B cell (primary cell): ENCODE measurements around the gene FBXL14. TPM values are rescaled to one million over a fixed set of nuclear protein-coding genes. Genes with fewer than 3 reads are reported as not detected.

Source experiments
- ATAC-seq: fragments of 200-7000 bp; cut with Tn5 transposase; one replicate; pipeline ENCODE4 v1.10.0; 2021; ENCODE audit warnings: low read depth, mild to moderate bottlenecking, moderate number of reproducible peaks, moderate library complexity
- CTCF ChIA-PET: fragments of 350-600 bp; sonication (Branson Sonifier 250); formaldehyde crosslinking; loops from one replicate; lab custom pipeline; 2021; ENCODE audit warnings: antibody characterized with exemption, inconsistent platforms; lab: Charles Lee
- POLR2A ChIA-PET: fragments of 350-600 bp; sonication (Branson Sonifier 250); formaldehyde crosslinking; loops from one replicate; lab custom pipeline; 2021; ENCODE audit warnings: antibody characterized with exemption; lab: Charles Lee
- DNase-seq: peaks from one replicate; pipeline ENCODE4 v3.0.0; 2013
- H2AFZ ChIP-seq: 2 replicates; pipeline ENCODE4 v1.6.1; 2012; ENCODE audit warnings: mild to moderate bottlenecking, low read depth, low read length; ENCODE audit not compliant: insufficient read depth, poor library complexity, severe bottlenecking
- H3K27ac ChIP-seq, 2 donors: 1 replicate in 1 of 2; 2 replicates in 1 of 2; pipeline ENCODE4 v1.5.1; 2012 to 2013; ENCODE audit warnings: low read length in 2 of 2, mild to moderate bottlenecking in 2 of 2, moderate library complexity in 1 of 2
- H3K27me3 ChIP-seq, 4 experiments: fragments of 200-600 bp in 1 of 4; sonication (generic) in 1 of 4; replicated peaks in 1 of 4; 1 replicate in 2 of 4; 2 replicates in 2 of 4; pipeline versions ENCODE4 v1.6.1 to v1.7.0; 2013 to 2016; ENCODE audit warnings: low read length in 3 of 4, mild to moderate bottlenecking in 2 of 4, mixed read lengths in 1 of 4, moderate library complexity in 1 of 4; ENCODE audit not compliant: insufficient read depth in 4 of 4, control insufficient read depth in 3 of 4; ENCODE audit errors: control extremely low read depth in 1 of 4
- H3K36me3 ChIP-seq, 2 experiments: replicated peaks in 1 of 2; 1 replicate in 1 of 2; 2 replicates in 1 of 2; pipeline versions ENCODE4 v1.6.1 to v1.7.1; 2013; ENCODE audit warnings: low read length in 1 of 2; ENCODE audit not compliant: insufficient read depth in 2 of 2, control insufficient read depth in 1 of 2; ENCODE audit errors: control extremely low read depth in 1 of 2, extremely low read depth in 1 of 2
- H3K4me1 ChIP-seq, 2 donors: fragments of 200-600 bp in 1 of 2; sonication (generic) in 1 of 2; 1 replicate in 1 of 2; 2 replicates in 1 of 2; pipeline versions ENCODE4 v1.5.1 to v1.6.1; 2013 to 2017; ENCODE audit warnings: low read length in 2 of 2; ENCODE audit not compliant: control insufficient read depth in 2 of 2, insufficient read depth in 2 of 2
- H3K4me2 ChIP-seq: replicated peaks from 2 replicates; pipeline ENCODE3; 2012; ENCODE audit warnings: mild to moderate bottlenecking, low read depth, low read length; ENCODE audit not compliant: poor library complexity, severe bottlenecking
- H3K4me3 ChIP-seq, 5 experiments: fragments of 200-600 bp in 1 of 5; sonication (generic) in 1 of 5; 1 replicate in 3 of 5; 2 replicates in 2 of 5; pipeline versions ENCODE4 v1.5.1 to v1.7.0; 2011 to 2016; ENCODE audit warnings: low read length in 4 of 5, mild to moderate bottlenecking in 4 of 5, low read depth in 2 of 5, control low read depth in 1 of 5, moderate library complexity in 1 of 5; ENCODE audit not compliant: insufficient read depth in 1 of 5; ENCODE audit errors: control extremely low read depth in 1 of 5, extremely low read depth in 1 of 5
- H3K79me2 ChIP-seq: fragments of 200-600 bp; sonication (generic); one replicate; pipeline ENCODE4 v1.6.0; 2016; ENCODE audit warnings: low read length; ENCODE audit not compliant: control insufficient read depth, insufficient read depth
- H3K9ac ChIP-seq: fragments of 200-600 bp; sonication (generic); 2 replicates; pipeline ENCODE4 v1.6.1; 2017; ENCODE audit warnings: mild to moderate bottlenecking, low read length, moderate library complexity
- H3K9me3 ChIP-seq, 3 donors: one replicate each; pipeline versions ENCODE4 v1.6.1 to v1.7.1; 2013; ENCODE audit warnings: low read length in 2 of 3; ENCODE audit not compliant: control insufficient read depth in 2 of 3, insufficient read depth in 1 of 3; ENCODE audit errors: control extremely low read depth in 1 of 3
- H4K20me1 ChIP-seq: 2 replicates; pipeline ENCODE4 v1.6.0; 2012; ENCODE audit warnings: mild to moderate bottlenecking, low read length; ENCODE audit not compliant: insufficient read depth, control insufficient read depth, poor library complexity, severe bottlenecking
- H3K27ac Mint-ChIP-seq: one replicate; pipeline ENCODE4 v1.8.0; 2021; ENCODE audit warnings: mixed read lengths
- H3K27me3 Mint-ChIP-seq: one replicate; pipeline ENCODE4 v1.8.0; 2021; ENCODE audit warnings: mixed read lengths
- H3K4me1 Mint-ChIP-seq: one replicate; pipeline ENCODE4 v1.8.0; 2021; ENCODE audit warnings: mixed read lengths
- H3K4me3 Mint-ChIP-seq: one replicate; pipeline ENCODE4 v1.8.0; 2021; ENCODE audit warnings: mixed read lengths
- H3K9me3 Mint-ChIP-seq: one replicate; pipeline ENCODE4 v1.8.0; 2022; ENCODE audit warnings: mixed read lengths; ENCODE audit not compliant: insufficient read depth
- EZH2 ChIP-seq: IDR thresholded peaks from 2 replicates; pipeline ENCODE4 v1.6.1; 2012; ENCODE audit warnings: borderline replicate concordance, low read depth, mild to moderate bottlenecking, moderate library complexity, low read length; ENCODE audit not compliant: insufficient read depth, poor library complexity, severe bottlenecking
- WGBS: methylation state at CpG from one replicate; pipeline ENCODE4 v1.1.5; 2013; ENCODE audit warnings: missing lambda C conversion rate; ENCODE audit not compliant: insufficient coverage; 5-methylcytosine and 5-hydroxymethylcytosine counted together
- intact Hi-C: fragments of 100-400 bp; cut with micrococcal nuclease; formaldehyde crosslinking; loops from one replicate; pipeline ENCODE4 v1.10.0; 2022
- polyA plus RNA-seq: library from polyadenylated mRNA; depleted of rRNA; stranded (reverse); fragments of >200 nt; gene quantifications from 2 replicates; pipeline ENCODE4 v1.2.3, GENCODE V29; 2012
- total RNA-seq, 2 donors: library from RNA; stranded (reverse); fragments of 120-200 nt in 1 of 2; gene quantifications; 1 replicate in 1 of 2; 2 replicates in 1 of 2; pipeline versions ENCODE4 v1.2.3 to v1.2.4, GENCODE V29; 2013 to 2022
- TF ChIP-seq, protein P1 (sequence below): fragments of 200-600 bp; IDR thresholded peaks from one replicate; pipeline ENCODE4 v1.8.0; 2022; ENCODE audit warnings: antibody characterized with exemption, mild to moderate bottlenecking

Gene FBXL14
- total and polyA plus RNA-seq, 2 donors (not counting 1 experiment from before 2014, with no cell fraction given): 21.6 to 37.3 TPM

DNA sequence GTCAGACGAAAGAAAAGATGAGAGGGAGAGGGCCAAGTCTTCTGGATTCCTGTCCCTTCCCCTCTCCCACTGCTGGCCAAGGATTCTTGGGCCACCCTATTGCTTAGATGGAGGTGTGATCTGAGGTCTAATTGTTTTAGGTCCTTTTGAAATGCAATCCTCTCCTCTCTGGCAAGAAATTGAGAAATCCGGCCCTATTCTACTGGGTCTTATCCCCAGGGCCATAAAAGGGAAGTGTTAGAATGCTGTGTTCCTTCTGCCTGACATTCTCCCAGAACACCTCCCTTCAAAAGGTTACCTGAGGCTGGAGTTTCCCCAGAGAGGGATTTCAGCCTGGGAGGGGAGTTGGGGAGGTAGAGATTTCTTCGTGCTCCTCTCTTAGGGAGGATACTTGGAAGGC, 39.1 kb upstream of the FBXL14 start:
- ATAC-seq (no peak), DNase-seq (no peak)
- peaks cover 39% of the 10 kb centered on the region for H3K27me3 Mint-ChIP-seq
- TF ChIP-seq, protein P1, sequence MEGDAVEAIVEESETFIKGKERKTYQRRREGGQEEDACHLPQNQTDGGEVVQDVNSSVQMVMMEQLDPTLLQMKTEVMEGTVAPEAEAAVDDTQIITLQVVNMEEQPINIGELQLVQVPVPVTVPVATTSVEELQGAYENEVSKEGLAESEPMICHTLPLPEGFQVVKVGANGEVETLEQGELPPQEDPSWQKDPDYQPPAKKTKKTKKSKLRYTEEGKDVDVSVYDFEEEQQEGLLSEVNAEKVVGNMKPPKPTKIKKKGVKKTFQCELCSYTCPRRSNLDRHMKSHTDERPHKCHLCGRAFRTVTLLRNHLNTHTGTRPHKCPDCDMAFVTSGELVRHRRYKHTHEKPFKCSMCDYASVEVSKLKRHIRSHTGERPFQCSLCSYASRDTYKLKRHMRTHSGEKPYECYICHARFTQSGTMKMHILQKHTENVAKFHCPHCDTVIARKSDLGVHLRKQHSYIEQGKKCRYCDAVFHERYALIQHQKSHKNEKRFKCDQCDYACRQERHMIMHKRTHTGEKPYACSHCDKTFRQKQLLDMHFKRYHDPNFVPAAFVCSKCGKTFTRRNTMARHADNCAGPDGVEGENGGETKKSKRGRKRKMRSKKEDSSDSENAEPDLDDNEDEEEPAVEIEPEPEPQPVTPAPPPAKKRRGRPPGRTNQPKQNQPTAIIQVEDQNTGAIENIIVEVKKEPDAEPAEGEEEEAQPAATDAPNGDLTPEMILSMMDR: no peak
- no peak for TF ChIP-seq EZH2
- H3K27ac Mint-ChIP-seq: no peak overlapping the region
- no CpG with 5 or more reads among the region's 3 CpGs for WGBS
- H3K4me3 ChIP-seq: no peak overlapping the region
- no peaks in the 10 kb centered on the region for H4K20me1 ChIP-seq
- H3K9ac ChIP-seq: no peak overlapping the region
- no peaks in the 10 kb centered on the region for H3K9me3 Mint-ChIP-seq
- H3K4me3 Mint-ChIP-seq: no peak overlapping the region
- H3K4me1 Mint-ChIP-seq: peaks cover 29% of the 10 kb centered on the region
- CTCF ChIA-PET: interaction anchor here (0.6 to 8.1 kb wide), 7 partner anchors 8 to 1057 kb away, joined by 3 to 105 read pairs (median 6); no protein-coding TSS in a partner anchor
- POLR2A ChIA-PET: no interaction called here
- no peak overlapping the region for H3K4me2 ChIP-seq
- H2AFZ ChIP-seq: no peak overlapping the region
- H3K27me3 ChIP-seq: peaks cover 0 to 64% (median 35%) of the 10 kb centered on the region in 4 experiments
- peaks cover 0 to 7% (median 0%) of the 10 kb centered on the region in 3 donors for H3K9me3 ChIP-seq
- intact Hi-C loops: no loop called here
- peaks cover 26 to 27% of the 10 kb centered on the region in 2 donors for H3K4me1 ChIP-seq
- H3K36me3 ChIP-seq: no peaks in the 10 kb centered on the region
- H3K27ac ChIP-seq: no peak overlapping the region
- H3K79me2 ChIP-seq: no peaks in the 10 kb centered on the region

DNA sequence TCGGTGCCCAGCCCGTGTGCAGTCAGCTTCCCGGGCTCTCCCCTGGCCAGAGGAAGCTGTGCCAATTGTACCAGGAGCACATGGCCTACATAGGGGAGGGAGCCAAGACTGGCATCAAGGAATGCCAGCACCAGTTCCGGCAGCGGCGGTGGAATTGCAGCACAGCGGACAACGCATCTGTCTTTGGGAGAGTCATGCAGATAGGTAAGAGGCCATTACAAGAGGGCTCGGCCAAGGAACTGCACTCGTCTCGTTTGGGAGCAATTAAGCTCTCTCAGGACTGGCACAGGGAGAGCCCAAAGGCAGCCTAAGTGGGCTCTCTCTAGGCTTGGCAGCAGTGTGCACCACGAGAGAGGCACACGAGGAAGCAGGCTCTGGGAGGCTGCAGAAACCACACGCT, 38.3 kb upstream of the FBXL14 start:
- no peak overlapping the region for H2AFZ ChIP-seq
- H3K9ac ChIP-seq: no peak overlapping the region
- WGBS: 92% methylated on average over 14 of the region's 14 CpGs
- Mint-ChIP-seq H3K4me1 (peaks cover 29% of the 10 kb centered on the region), H3K4me3 (no peak overlapping the region), H3K27ac (no peak overlapping the region), H3K27me3 (peaks cover 39% of the 10 kb centered on the region), H3K9me3 (no peaks in the 10 kb centered on the region)
- no peak overlapping the region for H3K4me3 ChIP-seq
- ChIA-PET CTCF (interaction anchor here (1.0 to 8.1 kb wide), 4 partner anchors 11 to 307 kb away, joined by 3 to 105 read pairs (median 6); no protein-coding TSS in a partner anchor), POLR2A (no interaction called here)
- no peaks in the 10 kb centered on the region for H3K36me3 ChIP-seq
- intact Hi-C loops: no loop called here
- no peak for TF ChIP-seq EZH2
- TF ChIP-seq, protein P1: no peak
- H3K27me3 ChIP-seq: peaks cover 0 to 64% (median 36%) of the 10 kb centered on the region in 4 experiments
- ATAC-seq: no peak
- H3K4me1 ChIP-seq: peaks cover 26 to 27% of the 10 kb centered on the region in 2 donors
- H3K4me2 ChIP-seq: no peak overlapping the region
- peaks cover 0 to 7% (median 0%) of the 10 kb centered on the region in 3 donors for H3K9me3 ChIP-seq
- no peak overlapping the region for H3K27ac ChIP-seq
- H3K79me2 ChIP-seq: no peaks in the 10 kb centered on the region
- no peaks in the 10 kb centered on the region for H4K20me1 ChIP-seq
- DNase-seq: no peak
